ENCODE results near the gene NMU.
"Not testable (repeated sequence)": the region's sequence is repeated elsewhere in the genome, so short reads cannot be mapped to it uniquely, and the experiment has no call there.

Gene NMU

DNA sequence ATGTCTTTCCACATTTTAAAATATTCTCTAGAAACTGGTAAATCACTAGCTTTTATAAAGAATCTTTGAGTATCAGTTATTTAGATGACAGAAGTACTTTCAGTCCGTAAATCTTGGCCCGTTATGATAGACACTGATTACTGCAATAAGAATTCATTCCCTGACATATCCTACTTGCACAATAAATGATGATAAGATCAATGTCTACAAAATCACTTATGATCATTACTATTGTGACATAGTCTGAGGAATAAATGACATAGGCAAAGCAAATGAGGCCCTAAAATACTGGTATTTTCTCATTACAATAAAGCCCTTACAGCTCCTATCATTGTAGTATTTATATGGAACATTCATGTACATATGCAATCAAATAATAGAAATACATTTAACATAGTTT lies 37.5 kb downstream of the NMU start:
- DNase-seq (ENCODE audit: low read depth), result no peak

DNA sequence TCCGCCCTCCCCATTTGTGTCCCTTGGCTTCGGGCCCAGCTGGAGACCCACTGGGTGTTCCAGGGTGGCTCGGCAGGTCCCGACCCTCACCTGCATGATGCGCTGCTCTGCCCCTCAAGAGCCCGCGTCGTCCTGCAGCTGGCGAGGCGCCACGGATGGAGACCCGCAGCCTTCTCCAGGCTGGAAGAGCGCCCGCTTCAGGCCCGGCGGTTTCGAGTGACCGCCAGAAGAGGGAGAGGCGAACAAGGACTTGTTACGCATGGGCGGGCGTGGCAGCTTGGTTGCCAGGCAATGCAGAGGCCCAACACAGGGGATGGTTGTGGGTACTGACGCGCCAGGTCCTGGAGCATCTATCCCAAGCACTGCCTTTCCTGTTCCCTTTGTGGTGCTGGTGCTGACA lies 44.1 kb downstream of the NMU start, which contains the start of gene PDCL2:
Gene PDCL2 (minus strand): TSS at position 232 of the 400 bp plus-strand sequence. CDS start 136 bp downstream, at position 96.
- no peak within 1 kb of the TSS for H3K4me3 ChIP-seq (ENCODE audit: low read depth, low read length)
- no peak for DNase-seq (ENCODE audit: low read depth)
- TF ChIP-seq MYC (IDR thresholded peaks at IDR 0.05; ENCODE audit: low read depth, low read length), result no peak
- TF ChIP-seq, protein P1, sequence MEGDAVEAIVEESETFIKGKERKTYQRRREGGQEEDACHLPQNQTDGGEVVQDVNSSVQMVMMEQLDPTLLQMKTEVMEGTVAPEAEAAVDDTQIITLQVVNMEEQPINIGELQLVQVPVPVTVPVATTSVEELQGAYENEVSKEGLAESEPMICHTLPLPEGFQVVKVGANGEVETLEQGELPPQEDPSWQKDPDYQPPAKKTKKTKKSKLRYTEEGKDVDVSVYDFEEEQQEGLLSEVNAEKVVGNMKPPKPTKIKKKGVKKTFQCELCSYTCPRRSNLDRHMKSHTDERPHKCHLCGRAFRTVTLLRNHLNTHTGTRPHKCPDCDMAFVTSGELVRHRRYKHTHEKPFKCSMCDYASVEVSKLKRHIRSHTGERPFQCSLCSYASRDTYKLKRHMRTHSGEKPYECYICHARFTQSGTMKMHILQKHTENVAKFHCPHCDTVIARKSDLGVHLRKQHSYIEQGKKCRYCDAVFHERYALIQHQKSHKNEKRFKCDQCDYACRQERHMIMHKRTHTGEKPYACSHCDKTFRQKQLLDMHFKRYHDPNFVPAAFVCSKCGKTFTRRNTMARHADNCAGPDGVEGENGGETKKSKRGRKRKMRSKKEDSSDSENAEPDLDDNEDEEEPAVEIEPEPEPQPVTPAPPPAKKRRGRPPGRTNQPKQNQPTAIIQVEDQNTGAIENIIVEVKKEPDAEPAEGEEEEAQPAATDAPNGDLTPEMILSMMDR (IDR thresholded peaks at IDR 0.05; ENCODE audit: low read depth, low read length), result no peak
- TF ChIP-seq POLR2A (IDR thresholded peaks at IDR 0.05; ENCODE audit: extremely low read depth, insufficient read length), result no peak
- TF ChIP-seq, protein P2, sequence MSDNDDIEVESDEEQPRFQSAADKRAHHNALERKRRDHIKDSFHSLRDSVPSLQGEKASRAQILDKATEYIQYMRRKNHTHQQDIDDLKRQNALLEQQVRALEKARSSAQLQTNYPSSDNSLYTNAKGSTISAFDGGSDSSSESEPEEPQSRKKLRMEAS (IDR thresholded peaks at IDR 0.05; ENCODE audit: low read depth, low read length), result no peak

More for the DNA sequence above, 37.5 kb downstream of the NMU start:
- TF ChIP-seq, protein P1 (IDR thresholded peaks at IDR 0.05; ENCODE audit: low read depth, low read length), result no peak
- TF ChIP-seq POLR2A (IDR thresholded peaks at IDR 0.05; ENCODE audit: extremely low read depth, insufficient read length), result no peak
- TF ChIP-seq, protein P2 (IDR thresholded peaks at IDR 0.05; ENCODE audit: low read depth, low read length), result no peak
- TF ChIP-seq MYC (IDR thresholded peaks at IDR 0.05; ENCODE audit: low read depth, low read length), result no peak
- no peak overlapping the region for H3K4me3 ChIP-seq (ENCODE audit: low read depth, low read length)

DNA sequence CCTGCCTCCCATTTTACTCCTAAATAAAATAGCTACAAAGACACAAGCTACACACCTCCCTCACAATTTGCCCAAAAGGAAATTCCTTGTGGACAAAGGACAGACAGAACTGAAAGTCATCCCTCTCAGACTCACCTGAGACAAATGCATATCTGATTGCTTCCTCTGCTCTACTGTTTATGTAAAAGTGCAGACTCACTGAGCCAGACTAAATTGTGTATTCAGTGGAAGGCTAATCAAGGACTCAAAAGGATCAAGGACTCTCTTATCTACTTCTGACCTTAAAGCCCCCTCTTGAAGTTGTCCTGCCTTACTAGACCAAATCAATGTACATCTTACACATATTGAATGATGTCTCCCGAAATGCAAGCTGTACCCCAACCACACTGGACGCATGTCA lies 47.9 kb downstream of the NMU start:
- no peak overlapping the region for H3K4me3 ChIP-seq (ENCODE audit: low read depth, low read length)
- TF ChIP-seq, protein P1 (IDR thresholded peaks at IDR 0.05; ENCODE audit: low read depth, low read length), result no peak
- no peak for DNase-seq (ENCODE audit: low read depth)

DNA sequence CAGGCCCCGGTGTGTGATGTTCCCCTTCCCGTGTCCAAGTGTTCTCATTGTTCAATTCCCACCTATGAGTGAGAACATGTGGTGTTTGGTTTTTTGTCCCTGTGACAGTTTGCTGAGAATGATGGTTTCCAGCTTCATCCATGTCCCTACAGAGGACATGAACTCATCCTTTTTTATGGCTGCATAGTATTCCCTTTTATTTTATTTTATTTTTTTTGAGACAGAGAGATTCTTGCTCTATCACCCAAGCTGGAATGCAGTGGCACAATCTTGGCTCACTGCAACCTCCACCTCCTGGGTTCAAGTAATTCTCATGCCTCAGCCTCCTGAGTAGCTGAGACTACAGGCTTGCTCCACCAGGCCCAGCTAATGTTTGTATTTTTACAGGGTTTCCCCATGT lies 53.3 kb downstream of the NMU start:
- not testable (repeated sequence) for DNase-seq (ENCODE audit: low read depth)

DNA sequence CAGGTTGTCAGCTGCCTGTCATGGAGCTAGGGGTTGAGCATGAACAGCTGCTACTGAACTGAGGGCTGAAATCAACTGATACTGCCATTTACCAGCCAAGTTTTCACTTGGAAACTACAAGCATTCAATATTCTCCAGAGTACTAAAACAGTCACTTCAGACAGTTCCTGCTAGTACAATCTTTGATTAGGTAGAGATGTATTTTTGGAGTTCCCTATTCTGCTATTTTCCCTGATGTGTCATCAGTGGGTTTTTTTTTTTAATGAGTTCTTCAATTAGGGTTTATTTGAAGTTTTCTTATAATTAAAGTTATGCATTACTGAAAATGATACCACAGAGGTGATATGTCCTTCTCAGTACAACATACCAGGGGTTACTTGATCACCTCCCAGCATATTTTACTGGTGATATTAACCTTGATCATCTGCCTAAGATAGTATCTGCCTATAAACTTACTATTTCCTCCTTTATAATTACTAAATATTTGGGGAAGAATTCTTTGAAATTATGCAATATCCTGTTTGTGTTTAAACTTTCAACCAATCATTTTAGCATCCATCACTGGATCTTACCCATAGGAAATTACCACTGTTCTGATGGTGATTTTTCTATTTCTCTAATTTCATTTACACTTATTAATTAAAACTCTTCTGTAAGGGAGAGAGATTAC lies 57.6 kb downstream of the NMU start:
- TF ChIP-seq, protein P1 (IDR thresholded peaks at IDR 0.05; ENCODE audit: low read depth, low read length), result no peak
- no peak for TF ChIP-seq POLR2A (IDR thresholded peaks at IDR 0.05; ENCODE audit: extremely low read depth, insufficient read length)
- no peak for TF ChIP-seq MYC (IDR thresholded peaks at IDR 0.05; ENCODE audit: low read depth, low read length)
- TF ChIP-seq, protein P2 (IDR thresholded peaks at IDR 0.05; ENCODE audit: low read depth, low read length), result no peak
- no peak for DNase-seq (ENCODE audit: low read depth)
- no peak overlapping the region for H3K4me3 ChIP-seq (ENCODE audit: low read depth, low read length)

More for the DNA sequence above, 53.3 kb downstream of the NMU start:
- not testable (repeated sequence) for H3K4me3 ChIP-seq (ENCODE audit: low read depth, low read length)

DNA sequence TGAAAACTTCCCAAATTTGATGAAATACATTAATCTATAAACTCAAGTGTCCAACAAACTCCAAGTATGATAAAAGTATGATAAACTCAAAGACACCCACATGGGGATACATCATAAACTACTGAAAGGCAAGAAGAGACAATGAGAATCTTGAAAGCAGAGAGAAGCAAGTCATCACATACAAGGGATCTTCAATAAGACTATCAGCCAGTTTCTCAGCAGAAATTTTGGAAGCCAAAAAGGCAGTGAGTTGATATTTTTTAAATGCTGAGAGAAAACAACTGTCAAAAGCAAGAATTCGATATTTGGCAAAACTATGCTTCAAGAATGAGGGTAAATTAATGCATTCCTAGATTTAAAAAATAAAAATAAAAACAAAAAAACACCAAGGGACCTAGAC lies 60.6 kb downstream of the NMU start:
- no peak overlapping the region for H3K4me3 ChIP-seq (ENCODE audit: low read depth, low read length)
- TF ChIP-seq, protein P2 (IDR thresholded peaks at IDR 0.05; ENCODE audit: low read depth, low read length), result no peak
- no peak for TF ChIP-seq POLR2A (IDR thresholded peaks at IDR 0.05; ENCODE audit: extremely low read depth, insufficient read length)
- TF ChIP-seq, protein P1 (IDR thresholded peaks at IDR 0.05; ENCODE audit: low read depth, low read length), result no peak
- no peak for TF ChIP-seq MYC (IDR thresholded peaks at IDR 0.05; ENCODE audit: low read depth, low read length)
- DNase-seq (ENCODE audit: low read depth), result no peak

Data from NB4 (cell line).